HG03159 (cell line): ENCODE measurements around the gene SLIT3.
A peak's percentile ranks its signal among the peaks of the same experiment; 100 is the strongest.
"Not testable (repeated sequence)": the region's sequence is repeated elsewhere in the genome, so short reads cannot be mapped to it uniquely, and the experiment has no call there.

Experiments used
- ATAC-seq: cut with Tn5 transposase; IDR thresholded peaks from one replicate; pipeline ENCODE4 v1.9.1; 2021; ENCODE audit warnings: mild to moderate bottlenecking, moderate library complexity; ENCODE audit not compliant: unreplicated experiment

Gene SLIT3

DNA sequence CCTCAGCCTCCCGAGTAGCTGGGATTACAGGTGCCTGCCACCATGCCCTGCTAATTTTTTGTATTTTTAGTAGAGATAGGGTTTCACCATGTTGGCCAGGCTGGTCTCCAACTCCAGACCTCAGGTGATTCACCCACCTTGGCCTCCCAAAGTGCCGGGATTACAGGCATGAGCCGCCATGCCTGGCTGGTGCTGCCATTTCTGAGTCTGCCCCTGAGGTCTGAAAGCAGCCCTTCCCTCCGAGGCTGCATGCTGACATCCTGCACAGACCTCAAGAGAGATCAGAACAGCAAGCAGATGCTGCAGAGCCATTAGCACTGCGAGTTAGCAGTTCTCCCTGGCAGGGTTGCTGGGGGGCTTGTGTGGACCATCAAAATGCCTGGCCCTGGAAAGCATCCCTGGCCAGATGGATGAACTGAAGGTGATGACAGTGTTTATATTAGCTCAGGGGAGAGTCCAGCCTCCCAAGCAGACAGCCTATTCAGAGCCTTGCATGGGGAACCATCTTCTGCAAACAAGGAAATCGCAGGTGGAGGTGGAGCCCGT lies 545.3 kb downstream of the SLIT3 start:
- ATAC-seq, result no peak

DNA sequence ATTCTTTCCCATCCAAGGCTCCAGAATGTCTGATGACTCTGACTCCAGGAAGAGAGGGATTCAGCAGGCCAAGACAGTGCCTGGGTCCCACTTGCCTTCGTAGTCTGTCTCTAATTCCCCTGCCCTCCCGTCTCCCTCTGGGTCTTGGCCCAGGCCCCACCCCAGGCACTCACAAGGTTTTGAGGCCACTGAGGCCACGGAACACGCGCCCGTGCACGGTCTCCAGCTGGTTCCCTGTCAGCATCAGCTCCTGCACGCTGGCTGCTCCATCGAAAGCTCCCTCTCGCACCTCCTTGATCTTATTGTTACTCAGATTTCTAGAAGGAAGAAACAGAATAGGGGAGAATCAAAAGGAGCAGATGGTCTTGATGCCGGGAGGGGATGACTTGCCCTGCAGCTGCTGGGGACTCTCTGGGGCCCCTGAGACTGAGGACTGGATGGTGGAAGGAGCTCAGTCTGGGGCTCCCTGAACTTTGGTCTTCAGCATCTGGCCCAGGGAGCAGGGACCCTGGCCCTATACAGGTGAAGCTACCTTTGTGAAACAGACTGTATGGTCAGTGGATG lies 547.2 kb downstream of the SLIT3 start:
- no peak for ATAC-seq

DNA sequence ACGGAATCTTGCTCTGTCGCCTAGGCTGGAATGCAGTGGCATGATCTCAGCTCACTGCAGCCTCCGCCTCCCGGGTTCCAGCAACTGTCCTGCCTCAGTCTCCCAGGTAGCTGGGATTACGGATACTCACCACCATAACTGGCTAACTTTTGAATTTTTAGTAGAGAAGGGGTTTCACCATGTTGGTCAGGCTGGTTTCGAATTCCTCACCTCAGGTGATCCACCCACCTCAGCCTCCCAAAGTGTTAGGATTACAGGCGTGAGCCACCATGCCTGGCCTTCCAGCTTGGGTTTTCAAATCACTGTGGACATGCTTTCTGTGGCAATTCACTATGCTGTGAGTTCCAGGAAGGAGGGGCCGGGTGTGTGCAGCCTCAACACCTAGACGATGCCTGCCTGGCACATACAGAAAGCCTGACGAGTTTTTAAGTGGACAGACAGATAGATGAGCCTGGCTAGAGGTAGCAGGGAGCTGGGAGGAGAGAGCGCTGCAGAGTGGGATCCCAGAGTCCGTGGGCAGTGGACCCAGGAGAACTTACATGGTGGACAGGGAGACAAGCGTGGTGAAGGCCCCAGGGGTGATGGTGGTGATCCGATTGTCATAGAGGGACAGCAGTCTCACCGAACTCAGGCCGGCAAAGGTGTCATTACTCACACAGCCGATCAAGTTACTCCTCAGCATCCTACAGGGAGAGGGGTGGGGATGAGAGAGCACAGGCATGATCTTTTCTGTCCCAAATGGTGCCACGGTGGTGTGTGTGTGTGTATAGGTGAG lies 548.3 kb downstream of the SLIT3 start:
- no peak for ATAC-seq

GRCh38 chr5:168752012-168752411 lies 548.9 kb downstream of the SLIT3 start:
- ATAC-seq, result no peak

GRCh38 chr5:168750926-168751325 lies 550.0 kb downstream of the SLIT3 start:
- no peak for ATAC-seq

- ATAC-seq, result no peak
Measured at GRCh38 chr5:168749391-168750100, 551.4 kb downstream of the SLIT3 start.

DNA sequence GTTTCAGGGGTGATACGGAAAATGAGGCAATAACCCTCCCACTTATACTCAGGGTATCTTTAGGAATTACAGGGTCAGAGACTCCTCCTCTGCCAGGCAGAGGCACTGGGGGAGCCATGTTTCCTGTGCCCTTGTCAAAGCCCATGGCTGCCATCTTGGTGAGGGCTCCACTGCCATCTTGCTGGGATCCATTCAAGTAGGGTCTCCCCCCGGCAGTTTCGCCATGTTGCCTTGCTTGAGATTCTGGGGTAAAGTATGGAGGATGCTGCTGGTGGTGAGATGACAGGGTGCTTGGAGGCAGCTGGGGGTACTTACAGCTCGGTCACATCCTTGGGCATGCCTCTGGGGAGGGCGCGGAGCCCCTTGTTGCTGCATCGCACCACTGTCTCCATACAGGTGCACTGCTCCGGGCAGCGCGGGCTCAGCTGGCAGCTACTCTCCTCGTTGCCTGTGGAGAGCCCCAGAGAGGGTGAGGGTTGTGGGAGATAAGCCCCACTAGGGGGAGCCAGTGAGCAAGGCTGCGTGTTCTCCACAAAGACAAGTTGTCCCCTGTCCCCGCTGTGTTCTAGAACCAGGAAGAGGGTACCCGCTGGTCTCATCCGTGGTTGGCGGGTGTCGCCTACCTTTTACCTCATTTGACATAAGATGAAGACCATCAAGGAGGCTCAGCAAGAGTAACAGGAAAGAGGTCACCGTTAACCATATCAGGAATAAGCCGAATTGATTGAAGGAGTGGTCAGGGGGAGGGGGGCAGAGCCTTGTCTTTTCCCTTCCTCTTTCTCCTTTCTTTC lies 552.8 kb downstream of the SLIT3 start:
- ATAC-seq, result peak; percentile 83

DNA sequence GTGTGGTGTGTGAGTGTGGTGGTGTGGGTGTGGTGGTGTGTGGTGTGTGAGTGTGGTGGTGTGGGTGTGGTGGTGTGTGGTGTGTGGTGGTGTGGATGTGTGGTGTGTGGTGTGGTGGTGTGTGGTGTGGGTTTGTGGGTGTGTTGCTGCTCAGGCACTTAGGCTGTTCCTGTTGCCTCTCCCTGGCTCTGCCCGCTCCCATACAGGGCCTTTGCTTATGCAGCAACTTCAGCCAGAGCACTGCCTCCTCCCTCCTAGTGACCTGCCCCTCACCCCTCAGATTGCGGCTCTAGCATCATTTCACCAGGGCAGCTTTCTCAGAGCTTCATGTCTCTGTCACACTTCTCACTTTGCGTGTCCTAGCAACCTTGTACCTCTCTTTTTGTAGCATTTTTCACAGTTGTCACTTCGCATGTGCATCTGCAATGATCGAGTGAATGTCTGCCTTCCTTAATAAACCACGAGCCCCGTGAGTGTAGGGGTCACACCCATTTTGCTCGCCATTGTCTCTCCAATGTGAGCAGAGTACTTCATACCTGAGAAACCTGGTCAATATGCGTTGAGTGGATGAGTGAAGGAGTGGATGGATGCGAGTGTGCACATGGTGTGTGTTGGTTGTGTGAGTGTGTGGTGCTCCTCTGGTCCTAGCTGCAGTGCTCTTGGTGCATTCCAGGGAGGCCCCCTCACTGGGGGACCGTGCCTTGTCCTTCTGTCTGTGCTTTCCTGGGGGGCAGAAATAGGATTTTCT lies 553.9 kb downstream of the SLIT3 start:
- ATAC-seq, result no peak

- not testable (repeated sequence) for ATAC-seq
Measured at GRCh38 chr5:168746126-168746892, 554.6 kb downstream of the SLIT3 start.

DNA sequence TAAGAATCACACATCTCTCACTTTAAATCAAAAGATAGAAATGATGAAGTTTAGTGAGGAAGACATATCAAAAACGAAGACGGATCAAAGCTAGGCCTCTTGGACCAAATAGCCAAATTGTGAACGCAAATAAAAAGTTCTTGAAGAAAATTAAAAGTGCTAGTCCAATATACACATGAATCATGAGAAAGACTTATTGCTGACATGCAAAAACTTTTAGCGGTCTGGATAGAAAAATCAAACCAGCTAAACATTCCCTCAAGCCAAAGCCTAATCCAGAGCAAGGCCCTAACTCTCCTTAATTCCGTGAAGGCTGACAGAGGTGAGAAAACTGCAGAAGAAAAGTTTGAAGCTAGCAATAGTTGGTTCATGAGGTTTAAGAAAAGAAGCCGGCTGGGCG lies 557.3 kb downstream of the SLIT3 start:
- ATAC-seq, result no peak

- ATAC-seq, result not testable (repeated sequence)
Measured at GRCh38 chr5:168742311-168742710, 558.6 kb downstream of the SLIT3 start.

DNA sequence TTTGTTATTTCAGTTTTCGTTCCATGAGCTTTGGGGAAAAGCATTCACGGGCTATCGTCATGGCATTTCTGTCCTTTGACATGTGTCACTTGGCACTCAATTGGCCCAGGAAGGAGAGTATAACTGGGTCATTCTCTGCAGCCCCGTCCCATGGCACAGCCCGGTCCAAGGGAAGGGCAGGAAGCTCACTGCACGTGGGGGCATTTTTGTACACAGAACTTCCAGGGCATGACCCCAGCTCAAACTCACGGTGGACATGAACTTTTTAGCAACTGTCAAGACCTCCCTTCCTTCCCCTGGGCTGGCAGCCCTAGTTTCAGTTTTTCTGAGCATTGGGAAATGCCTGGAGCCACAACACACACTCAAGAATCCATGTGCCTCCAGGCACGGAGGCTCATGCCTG lies 560.1 kb downstream of the SLIT3 start:
- ATAC-seq, result no peak

- no peak for ATAC-seq
Measured at GRCh38 chr5:168740092-168740800, 560.7 kb downstream of the SLIT3 start.

DNA sequence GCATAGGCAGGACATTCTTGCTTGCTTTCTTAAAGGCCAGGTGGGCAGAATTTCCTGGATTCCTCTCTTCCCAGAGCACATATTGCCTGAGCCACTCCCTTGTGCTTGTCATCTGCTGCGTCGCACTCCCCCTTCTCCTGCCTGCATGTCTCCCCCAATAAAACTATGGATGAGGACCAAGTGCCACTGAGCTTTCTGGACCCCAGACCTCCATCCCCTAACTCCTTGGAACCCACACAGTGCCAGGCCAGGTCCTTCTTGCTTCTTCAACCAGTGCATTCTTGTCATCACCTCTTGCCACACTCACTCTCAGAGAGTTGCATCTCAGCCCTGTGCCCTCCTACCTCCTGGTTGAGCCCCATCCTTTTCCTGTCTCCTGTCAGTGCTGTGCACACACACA lies 563.9 kb downstream of the SLIT3 start:
- no peak for ATAC-seq

DNA sequence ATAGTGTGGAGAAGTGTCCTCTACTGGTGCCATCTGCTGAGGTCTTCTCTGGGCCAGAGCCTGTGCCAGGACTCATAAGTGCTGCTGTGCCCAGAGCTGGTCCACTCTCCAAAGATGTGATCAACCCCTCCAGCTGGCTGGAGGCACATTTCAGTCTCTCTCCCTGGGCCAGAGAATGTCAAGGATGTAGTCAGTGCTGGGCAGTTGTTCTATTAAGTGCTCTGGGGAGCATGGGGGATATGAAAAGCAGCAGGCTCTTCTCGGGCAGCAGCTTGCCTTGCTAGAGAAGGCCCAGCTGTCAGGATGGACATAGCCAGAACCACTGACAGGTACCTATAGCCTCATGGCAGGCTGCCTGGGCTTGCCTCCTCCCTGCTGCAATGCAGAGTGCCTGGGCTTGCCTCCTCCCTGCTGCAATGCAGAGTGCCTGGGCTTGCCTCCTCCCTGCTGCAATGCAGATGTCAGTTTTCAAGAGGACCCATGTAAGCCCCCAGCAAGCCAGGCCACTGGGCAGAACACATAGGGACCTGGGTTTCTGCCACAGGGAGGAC lies 564.6 kb downstream of the SLIT3 start:
- ATAC-seq, result no peak

GRCh38 chr5:168734620-168735300 lies 566.2 kb downstream of the SLIT3 start:
- ATAC-seq, result peak; percentile 79

DNA sequence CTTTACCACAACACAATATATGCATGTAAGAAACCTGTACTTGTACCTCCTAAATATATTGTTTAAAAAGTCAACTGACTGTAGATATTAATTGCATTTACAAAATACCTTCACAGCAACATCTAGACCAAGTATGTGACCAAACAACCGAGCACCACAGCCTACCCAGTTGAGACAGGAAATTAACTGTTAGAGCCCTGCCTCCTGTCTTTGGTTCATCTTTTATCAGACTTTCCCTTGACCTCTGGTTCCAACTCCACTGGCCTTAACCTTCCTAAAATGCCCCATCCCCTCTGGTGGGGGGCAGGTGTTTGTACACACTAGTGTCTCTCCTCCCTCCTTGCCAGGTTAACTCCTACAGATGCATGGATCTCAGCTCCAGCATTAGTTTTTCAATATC lies 566.8 kb downstream of the SLIT3 start:
- ATAC-seq, result no peak
